NCI-H2171 treated with DMSO at 0.1 percent for 48 hours (cell line): ENCODE results near the gene CHST7.

ENCODE experiments used
- DNase-seq: peaks from one replicate; lab custom pipeline; 2025; lab: John Stamatoyannopoulos, UW

Gene CHST7

GRCh38 chrX:46607916-46608315, 34.4 kb downstream of the CHST7 start:
- DNase-seq = no peak

DNA sequence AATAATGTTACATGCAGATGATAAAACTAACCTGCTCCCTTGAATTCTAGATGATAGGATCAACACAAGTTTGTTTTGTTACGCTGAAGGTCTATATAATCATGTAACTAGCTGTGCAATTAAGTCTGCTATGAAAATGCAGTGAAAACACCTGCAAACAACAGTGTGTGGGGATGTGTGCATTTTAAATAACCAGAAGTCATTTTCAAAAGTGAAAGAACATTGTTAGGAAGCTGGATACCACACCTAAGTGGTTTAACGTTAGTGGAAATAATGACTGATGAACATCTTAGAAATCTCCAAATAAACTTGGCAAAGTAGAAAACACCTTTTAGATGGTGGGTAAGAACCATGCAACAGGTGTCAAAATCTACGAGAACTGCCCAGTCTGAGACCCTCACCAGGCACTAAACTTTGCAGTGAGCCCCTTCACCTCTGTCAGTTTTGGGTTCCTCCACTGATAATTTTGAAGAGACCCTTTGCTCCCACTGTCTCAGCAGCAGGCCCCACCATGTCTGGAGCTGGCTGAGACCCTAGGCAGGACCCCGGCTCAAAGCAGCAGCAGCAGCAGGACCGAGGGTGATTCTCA, 36.6 kb downstream of the CHST7 start:
- no peak for DNase-seq

DNA sequence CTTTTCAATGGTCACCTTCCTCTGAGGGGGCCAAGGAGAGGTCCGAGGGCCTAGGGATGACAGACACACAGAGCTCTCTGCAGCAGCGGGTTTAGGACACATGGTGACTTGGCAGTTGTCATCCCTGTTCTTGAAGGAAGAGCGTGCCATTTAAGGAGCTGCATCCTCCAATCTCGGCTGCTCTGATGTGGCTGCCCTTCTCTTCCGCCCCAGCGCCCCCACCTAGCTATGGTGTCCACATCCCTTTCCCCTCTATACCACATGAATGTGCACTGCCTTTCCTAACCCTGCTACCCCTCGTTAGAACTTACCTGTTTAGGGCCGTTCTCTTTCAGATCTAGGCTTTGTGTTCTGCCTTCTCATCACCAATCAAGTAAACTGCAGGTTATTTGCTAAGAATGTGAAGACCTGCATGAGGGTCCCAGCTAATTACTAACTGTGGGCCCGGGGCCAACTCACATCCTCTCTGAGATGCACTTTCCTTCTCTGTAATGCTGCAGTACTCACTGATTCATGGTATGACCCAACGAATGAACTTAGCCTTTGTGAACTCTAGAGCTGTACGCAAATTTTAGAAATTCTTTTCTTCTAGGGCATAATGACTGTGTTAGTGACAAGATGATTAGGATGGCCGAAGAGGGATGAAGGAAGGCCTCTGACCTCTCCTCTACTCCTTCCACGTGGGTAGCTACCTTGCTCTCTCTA, 38.2 kb downstream of the CHST7 start:
- DNase-seq = no peak

GRCh38 chrX:46617906-46618305, 44.3 kb downstream of the CHST7 start:
- DNase-seq = peak; percentile 69

- DNase-seq = no peak
Measured at GRCh38 chrX:46618947-46619346, 45.4 kb downstream of the CHST7 start.

DNA sequence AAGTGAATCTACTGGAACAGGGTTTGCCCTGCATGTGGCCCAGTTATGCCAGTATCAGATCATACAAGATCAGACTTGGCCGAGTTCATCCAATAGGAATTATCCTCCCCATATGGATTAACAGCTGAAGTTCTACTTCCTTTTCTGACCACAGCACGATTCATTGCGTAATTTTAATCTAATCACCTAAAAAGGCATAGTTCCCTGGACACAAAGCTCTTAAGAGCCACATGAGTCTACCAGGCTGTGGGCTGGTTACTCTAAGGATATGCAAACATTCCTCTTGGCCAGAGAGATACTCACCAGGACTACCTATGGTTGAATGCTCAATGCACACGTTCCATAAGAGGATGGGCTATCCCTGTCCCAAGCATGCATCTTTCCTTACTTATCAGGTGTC, 46.9 kb downstream of the CHST7 start:
- DNase-seq = no peak

DNA sequence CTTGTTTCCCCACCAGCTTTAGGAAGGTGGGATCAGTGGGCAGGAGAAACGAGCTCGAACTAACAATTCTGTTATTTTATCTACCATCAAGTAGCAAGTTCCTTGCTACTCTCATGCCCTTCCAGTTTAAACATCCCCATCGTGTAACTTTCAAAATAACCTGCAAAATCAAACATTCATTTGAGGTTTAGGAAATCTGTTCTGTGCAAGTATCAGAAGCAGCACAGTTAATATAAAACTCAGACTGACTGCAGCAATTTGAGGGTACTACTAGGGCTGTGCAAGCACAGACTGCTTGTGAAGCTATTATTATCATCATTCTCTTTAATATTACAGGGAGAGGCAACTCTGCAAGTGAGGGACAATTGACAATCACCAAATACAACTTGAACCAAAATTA, 48.0 kb downstream of the CHST7 start:
- no peak for DNase-seq

DNA sequence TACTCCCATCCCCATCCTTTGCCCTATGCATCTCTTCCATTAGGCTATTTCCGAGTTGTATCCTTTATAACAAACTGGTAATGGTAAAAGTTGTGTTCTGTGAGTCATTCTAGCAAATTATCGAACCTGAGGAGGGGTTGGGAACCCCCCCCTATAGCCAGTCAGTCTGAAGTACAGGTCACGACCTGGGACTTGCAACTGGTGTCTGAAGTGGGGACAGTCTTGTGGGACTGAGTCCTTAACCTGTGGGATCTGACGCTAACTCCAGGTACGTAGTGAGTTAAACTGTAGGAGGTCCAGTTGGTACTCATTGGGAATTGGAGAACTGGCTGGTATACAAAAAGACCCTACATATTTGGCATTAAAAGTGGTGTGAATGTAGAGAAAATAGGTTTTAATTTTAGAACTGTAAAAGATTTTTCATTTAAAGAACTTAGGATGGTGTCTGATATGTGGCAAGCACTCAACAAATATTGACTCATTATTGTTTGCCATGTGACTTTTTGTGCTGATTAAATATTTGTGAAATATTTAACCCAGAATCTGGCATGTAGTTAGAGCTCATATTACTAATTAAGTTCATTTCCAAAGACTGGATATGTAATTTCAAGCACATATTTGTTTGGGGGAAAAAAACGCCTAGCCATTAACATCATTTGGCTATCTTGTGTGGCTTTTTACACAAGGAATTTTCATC, 50.7 kb downstream of the CHST7 start:
- no peak for DNase-seq

DNA sequence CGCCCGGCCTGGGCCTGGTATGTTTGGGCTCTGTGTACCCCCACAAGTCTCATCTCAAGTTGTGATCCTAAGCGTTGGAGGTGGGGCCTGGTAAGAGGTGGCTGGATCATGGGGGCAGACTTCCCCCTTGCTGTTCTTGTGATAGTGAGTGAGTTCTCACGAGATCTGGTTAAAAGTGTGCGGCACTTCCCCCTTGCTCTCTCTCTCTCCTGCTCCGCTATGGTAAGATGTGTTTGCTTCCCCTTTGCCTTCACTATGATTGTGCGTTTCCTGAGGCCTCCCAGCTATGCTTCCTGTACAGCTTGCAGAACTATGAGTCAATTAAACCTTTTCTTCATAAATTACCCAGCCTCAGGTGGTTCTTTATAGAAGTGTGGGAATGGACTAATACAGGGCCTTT, 53.0 kb downstream of the CHST7 start:
- DNase-seq = no peak

GRCh38 chrX:46627062-46627461, 53.5 kb downstream of the CHST7 start:
- DNase-seq = no peak

- DNase-seq = peak; percentile 66
Measured at GRCh38 chrX:46627711-46628419, 54.3 kb downstream of the CHST7 start.

DNA sequence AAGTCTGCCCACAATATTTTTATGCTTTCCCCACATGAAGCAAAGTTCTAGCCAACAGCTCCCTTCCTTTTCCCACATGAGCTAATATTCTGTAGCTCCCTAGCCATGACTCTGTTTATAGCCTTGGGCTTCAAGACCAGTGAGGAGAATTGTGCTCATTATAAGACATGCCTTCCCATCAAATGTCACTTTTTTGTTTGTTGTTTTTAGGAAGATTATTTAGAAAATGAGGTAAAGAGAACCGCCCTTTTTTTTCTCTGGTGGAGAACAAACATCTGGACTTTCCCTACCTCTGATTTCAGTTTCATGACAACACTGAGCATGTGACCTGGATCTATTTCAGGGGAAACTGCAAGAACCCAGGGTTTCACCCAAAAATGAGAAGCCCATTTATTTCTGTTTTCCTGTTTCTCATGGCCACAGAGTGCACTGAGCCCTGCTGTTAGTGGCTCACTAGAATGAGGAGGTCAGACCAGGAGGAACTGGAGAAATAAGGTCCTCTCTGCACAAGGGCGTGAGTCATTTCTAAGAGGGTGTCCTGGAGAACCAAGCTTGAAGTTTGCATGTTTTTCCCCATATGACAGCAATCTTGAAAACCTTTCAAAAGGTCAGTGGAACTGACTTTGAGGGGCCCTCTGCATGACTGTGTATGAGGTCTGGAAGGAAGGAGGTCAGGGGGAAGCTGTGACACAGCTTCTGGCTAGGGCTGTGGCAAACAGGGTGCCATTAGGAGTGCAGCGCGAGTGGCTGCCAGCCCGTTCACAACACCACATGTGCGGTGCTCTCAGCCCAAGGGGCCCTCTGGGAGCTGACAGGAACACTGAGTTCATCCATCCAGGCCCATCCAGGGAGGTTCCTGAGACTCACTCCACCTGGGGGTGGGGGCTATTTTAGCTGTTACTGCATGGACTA, 55.2 kb downstream of the CHST7 start:
- DNase-seq = peak; percentile 17

DNA sequence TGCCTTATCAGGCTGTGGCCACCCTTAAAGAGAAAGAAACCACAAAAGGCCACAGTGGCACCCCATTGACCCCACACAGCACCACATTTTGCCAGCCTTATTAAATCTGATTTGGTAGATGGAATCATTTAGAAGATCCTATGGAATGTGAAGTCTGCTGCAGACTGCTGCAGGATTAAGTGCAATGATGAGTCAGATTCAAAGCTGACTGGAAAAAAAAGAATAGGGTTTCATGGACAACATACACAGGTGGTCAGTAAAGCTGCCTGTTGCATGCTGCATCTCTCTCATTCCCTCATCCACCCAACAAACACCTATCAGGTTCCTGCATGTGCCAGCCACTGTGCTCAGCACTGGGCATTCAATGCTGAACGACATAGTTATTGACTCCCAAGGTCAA, 56.6 kb downstream of the CHST7 start:
- no peak for DNase-seq

DNA sequence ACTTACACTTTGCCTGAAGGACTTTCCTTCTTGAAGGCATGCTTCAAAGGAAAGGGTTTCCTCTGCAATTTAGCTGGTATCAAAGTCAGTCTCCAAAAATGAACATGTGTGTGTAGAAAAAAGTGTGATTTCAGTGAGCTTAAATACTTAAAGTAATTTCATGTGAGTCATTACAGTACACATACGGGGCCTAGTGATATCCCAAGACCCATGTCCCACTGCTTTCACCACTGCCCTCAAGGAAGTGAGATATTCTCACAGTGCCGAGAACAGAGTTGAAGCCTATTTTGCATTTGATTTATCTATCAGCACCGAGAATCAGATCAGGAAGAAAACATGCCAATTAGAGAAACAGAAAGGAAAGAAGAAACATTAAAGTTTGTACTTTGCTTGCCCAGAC, 61.0 kb downstream of the CHST7 start:
- DNase-seq = no peak

- no peak for DNase-seq
Measured at GRCh38 chrX:46635186-46635585, 61.6 kb downstream of the CHST7 start.

DNA sequence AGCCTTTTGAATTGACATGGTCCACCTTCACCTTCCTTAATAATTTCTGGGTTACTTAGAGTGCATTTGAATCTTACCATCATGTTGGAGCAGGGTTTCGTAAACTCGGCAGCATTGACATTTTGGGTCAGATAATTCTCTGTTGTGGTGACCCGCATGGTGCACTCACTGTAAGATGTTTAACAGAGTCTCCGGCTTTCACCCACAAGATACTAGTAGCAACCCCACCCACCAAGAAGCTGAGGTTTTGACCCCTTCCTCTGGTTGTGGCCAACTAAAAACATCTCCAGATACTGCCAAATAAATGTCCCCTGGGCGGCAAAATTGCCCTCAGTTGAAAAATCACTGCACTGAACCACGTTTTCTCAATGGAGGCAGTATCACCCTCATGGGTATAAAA, 62.7 kb downstream of the CHST7 start:
- no peak for DNase-seq

DNA sequence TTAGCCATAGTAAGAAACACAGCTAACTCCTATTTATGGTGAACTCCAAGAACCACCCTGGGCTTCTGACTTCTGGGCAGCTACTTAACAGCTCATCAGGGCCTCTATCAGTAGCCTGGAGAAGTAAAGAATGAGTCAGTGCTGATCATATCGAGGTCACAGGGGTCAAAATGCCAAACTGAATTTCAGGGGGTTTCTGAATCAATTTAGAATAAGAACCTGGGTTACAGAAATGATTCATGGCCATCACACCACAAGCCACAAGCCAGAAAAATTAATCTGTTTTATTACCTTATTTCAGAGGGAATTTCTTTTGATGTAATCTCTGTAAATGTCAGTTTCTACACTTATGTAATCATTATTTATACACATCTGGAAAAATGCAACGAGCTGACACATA, 64.4 kb downstream of the CHST7 start:
- no peak for DNase-seq

DNA sequence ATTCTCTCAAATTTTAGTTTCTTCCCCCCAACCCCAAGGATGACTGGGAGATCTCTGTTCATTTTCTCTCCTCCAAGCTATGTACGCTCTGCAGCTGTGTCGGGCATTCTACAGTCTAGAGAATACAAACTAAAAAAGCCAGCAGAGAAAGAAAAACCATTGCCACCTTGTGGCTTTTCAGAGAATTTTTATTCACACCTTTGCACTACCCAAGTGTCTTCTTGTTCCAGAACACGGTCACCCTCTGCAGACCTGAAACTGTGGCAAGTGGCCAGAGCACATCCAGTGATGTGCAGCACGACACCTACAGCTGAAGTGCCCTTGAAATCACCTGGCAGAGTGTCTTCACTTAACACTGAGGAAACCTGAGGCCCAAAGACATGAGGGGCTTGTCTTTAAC, 68.6 kb downstream of the CHST7 start:
- peak; percentile 9 for DNase-seq

GRCh38 chrX:46643636-46644035, 70.1 kb downstream of the CHST7 start:
- no peak for DNase-seq

- DNase-seq = no peak
Measured at GRCh38 chrX:46645614-46646013, 72.0 kb downstream of the CHST7 start.

GRCh38 chrX:46647251-46647650, 73.7 kb downstream of the CHST7 start:
- DNase-seq = no peak
